ENCODE measurements around the gene PFKFB2.

PFKFB2 gene

DNA sequence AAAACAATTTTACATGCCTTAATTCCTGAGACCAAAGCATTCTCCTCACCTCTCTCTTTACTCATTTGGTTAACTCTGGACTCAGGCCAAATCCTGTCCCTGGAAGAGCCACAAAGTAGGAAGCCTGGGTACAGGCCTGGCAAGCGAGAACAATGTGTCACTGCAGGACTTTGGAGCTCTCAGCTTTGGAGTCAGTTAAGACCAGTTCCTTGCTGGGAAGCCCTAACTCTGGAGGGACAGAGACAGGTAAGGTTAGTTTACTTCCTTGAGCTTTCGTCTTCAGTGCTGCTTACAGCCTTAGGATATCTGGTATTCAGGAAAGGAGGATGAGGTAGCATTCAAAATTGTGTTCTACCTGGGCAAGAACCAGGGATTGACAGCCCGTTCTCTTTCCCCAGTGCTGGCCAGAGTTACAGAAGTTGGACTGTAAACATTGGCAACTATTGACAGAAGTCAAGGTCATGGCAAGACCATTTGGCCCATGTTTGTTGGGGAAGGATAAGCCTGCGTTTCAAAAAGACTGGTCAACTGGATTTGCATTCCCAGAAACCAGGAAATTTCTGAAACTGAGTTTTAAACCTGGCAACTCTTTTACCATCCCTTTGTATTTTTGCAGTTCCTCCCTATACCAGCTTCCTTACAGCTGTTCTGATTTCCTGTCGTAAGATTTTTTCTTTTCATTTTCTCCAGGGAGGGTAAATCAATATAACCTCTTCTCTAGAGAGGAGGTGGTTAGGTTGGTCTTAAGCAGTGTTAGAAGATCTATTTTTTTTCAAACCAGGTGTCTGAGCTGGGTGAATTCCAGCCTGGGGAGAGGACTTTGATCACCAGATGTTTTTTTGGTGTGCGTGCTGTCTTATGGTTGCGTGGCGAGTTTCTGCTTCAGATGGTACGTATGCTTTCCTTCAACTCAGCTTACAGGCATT is 35.9 kb downstream of the PFKFB2 start, which contains the start of gene C4BPB:
Gene C4BPB, plus strand, starts transcription at position 160 of the 926 bp plus-strand sequence. Its CDS starts 672 bp downstream, at position 832.
- TF ChIP-seq, protein P1, sequence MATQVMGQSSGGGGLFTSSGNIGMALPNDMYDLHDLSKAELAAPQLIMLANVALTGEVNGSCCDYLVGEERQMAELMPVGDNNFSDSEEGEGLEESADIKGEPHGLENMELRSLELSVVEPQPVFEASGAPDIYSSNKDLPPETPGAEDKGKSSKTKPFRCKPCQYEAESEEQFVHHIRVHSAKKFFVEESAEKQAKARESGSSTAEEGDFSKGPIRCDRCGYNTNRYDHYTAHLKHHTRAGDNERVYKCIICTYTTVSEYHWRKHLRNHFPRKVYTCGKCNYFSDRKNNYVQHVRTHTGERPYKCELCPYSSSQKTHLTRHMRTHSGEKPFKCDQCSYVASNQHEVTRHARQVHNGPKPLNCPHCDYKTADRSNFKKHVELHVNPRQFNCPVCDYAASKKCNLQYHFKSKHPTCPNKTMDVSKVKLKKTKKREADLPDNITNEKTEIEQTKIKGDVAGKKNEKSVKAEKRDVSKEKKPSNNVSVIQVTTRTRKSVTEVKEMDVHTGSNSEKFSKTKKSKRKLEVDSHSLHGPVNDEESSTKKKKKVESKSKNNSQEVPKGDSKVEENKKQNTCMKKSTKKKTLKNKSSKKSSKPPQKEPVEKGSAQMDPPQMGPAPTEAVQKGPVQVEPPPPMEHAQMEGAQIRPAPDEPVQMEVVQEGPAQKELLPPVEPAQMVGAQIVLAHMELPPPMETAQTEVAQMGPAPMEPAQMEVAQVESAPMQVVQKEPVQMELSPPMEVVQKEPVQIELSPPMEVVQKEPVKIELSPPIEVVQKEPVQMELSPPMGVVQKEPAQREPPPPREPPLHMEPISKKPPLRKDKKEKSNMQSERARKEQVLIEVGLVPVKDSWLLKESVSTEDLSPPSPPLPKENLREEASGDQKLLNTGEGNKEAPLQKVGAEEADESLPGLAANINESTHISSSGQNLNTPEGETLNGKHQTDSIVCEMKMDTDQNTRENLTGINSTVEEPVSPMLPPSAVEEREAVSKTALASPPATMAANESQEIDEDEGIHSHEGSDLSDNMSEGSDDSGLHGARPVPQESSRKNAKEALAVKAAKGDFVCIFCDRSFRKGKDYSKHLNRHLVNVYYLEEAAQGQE (IDR thresholded peaks at IDR 0.05; ENCODE audit: insufficient replicate concordance, low read depth): no peak
- TF ChIP-seq POLR2AphosphoS5 (IDR thresholded peaks at IDR 0.05; ENCODE audit: low read depth) (no peak), GABPA (IDR thresholded peaks at IDR 0.05; ENCODE audit: low read depth) (no peak), SPI1 (IDR thresholded peaks at IDR 0.05; ENCODE audit: borderline replicate concordance, low read depth) (no peak)
- TF ChIP-seq, protein P2, sequence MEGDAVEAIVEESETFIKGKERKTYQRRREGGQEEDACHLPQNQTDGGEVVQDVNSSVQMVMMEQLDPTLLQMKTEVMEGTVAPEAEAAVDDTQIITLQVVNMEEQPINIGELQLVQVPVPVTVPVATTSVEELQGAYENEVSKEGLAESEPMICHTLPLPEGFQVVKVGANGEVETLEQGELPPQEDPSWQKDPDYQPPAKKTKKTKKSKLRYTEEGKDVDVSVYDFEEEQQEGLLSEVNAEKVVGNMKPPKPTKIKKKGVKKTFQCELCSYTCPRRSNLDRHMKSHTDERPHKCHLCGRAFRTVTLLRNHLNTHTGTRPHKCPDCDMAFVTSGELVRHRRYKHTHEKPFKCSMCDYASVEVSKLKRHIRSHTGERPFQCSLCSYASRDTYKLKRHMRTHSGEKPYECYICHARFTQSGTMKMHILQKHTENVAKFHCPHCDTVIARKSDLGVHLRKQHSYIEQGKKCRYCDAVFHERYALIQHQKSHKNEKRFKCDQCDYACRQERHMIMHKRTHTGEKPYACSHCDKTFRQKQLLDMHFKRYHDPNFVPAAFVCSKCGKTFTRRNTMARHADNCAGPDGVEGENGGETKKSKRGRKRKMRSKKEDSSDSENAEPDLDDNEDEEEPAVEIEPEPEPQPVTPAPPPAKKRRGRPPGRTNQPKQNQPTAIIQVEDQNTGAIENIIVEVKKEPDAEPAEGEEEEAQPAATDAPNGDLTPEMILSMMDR (IDR thresholded peaks at IDR 0.05; ENCODE audit: insufficient read depth, low read length): no peak
- no peaks in the 10 kb centered on the region for H3K27me3 ChIP-seq (ENCODE audit: insufficient read depth, poor library complexity, severe bottlenecking)
- no peak within 1 kb of the TSS for H3K4me3 ChIP-seq (replicated peaks; ENCODE audit: insufficient read depth, low read length)
- DNase-seq (ENCODE audit: low read depth in 1 of 2, low spot score in 1 of 2): no peak
- H3K27ac ChIP-seq (replicated peaks): no peak within 1 kb of the TSS

GRCh38 chr1:207089627-207090355 is 36.7 kb downstream of the PFKFB2 start:
- TF ChIP-seq, protein P1 (IDR thresholded peaks at IDR 0.05; ENCODE audit: insufficient replicate concordance, low read depth): no peak
- TF ChIP-seq GABPA (IDR thresholded peaks at IDR 0.05; ENCODE audit: low read depth) (no peak), SPI1 (IDR thresholded peaks at IDR 0.05; ENCODE audit: borderline replicate concordance, low read depth) (no peak), POLR2AphosphoS5 (IDR thresholded peaks at IDR 0.05; ENCODE audit: low read depth) (no peak)
- TF ChIP-seq, protein P2 (IDR thresholded peaks at IDR 0.05; ENCODE audit: insufficient read depth, low read length): no peak
- H3K4me3 ChIP-seq (replicated peaks; ENCODE audit: insufficient read depth, low read length): no peak overlapping the region

GRCh38 chr1:207091200-207091908 is 38.3 kb downstream of the PFKFB2 start:
- DNase-seq (ENCODE audit: low read depth in 1 of 2, low spot score in 1 of 2): no peak
- Histone ChIP-seq H3K4me3 (replicated peaks; ENCODE audit: insufficient read depth, low read length) (no peak overlapping the region), H3K27ac (replicated peaks) (no peak overlapping the region), H3K27me3 (ENCODE audit: insufficient read depth, poor library complexity, severe bottlenecking) (no peaks in the 10 kb centered on the region)
- no peak for TF ChIP-seq POLR2AphosphoS5 (IDR thresholded peaks at IDR 0.05; ENCODE audit: low read depth)
- TF ChIP-seq, protein P1 (IDR thresholded peaks at IDR 0.05; ENCODE audit: insufficient replicate concordance, low read depth): no peak
- TF ChIP-seq SPI1 (IDR thresholded peaks at IDR 0.05; ENCODE audit: borderline replicate concordance, low read depth): no peak
- TF ChIP-seq, protein P2 (IDR thresholded peaks at IDR 0.05; ENCODE audit: insufficient read depth, low read length): no peak
- TF ChIP-seq GABPA (IDR thresholded peaks at IDR 0.05; ENCODE audit: low read depth): no peak

More at GRCh38 chr1:207089627-207090355, 36.7 kb downstream of the PFKFB2 start:
- no peak for DNase-seq (ENCODE audit: low read depth in 1 of 2, low spot score in 1 of 2)
- Histone ChIP-seq H3K27me3 (ENCODE audit: insufficient read depth, poor library complexity, severe bottlenecking) (no peaks in the 10 kb centered on the region), H3K27ac (replicated peaks) (no peak overlapping the region)

Measured in HL-60 (cell line).